Effector memory CD8-positive, alpha-beta T cell (primary cell): ENCODE data around the gene TOGARAM1.

ENCODE experiments used
- ATAC-seq: fragments of 150-1000 bp; cut with Tn5 transposase; replicated peaks from 2 replicates; pipeline ENCODE4 v1.10.0; 2021; ENCODE audit warnings: mild to moderate bottlenecking, moderate library complexity
- DNase-seq, 3 experiments: peaks; one replicate each; pipeline ENCODE4 v3.0.0; 2021
- H3K27ac Mint-ChIP-seq, 2 donors: one replicate each; pipeline ENCODE4 v1.8.0; 2022; ENCODE audit warnings: mild to moderate bottlenecking in 2 of 2, mixed read lengths in 2 of 2, moderate library complexity in 2 of 2
- H3K27me3 Mint-ChIP-seq, 2 donors: one replicate each; pipeline ENCODE4 v1.8.0; 2022; ENCODE audit warnings: mixed read lengths in 2 of 2
- H3K36me3 Mint-ChIP-seq: one replicate; pipeline ENCODE4 v1.8.0; 2022; ENCODE audit warnings: mild to moderate bottlenecking, moderate library complexity, mixed read lengths; ENCODE audit not compliant: insufficient read depth
- H3K4me1 Mint-ChIP-seq, 2 donors: one replicate each; pipeline ENCODE4 v1.8.0; 2022; ENCODE audit warnings: low read depth in 2 of 2, mixed read lengths in 2 of 2
- H3K4me3 Mint-ChIP-seq, 2 donors: one replicate each; pipeline ENCODE4 v1.8.0; 2022; ENCODE audit warnings: mild to moderate bottlenecking in 2 of 2, mixed read lengths in 2 of 2, moderate library complexity in 2 of 2
- H3K9me3 Mint-ChIP-seq, 2 donors: one replicate each; pipeline ENCODE4 v1.8.0; 2022; ENCODE audit warnings: mixed read lengths in 2 of 2
- total RNA-seq, 9 experiments: gene quantifications; one replicate each; lab custom pipeline; 2026; lab: John Stamatoyannopoulos, UW

TOGARAM1 gene
- 23.2 to 55.8 (median 34.7) reads per million in 9 experiments for total RNA-seq

- peaks cover 29 to 39% of the 10 kb centered on the region in 2 donors for H3K4me1 Mint-ChIP-seq
- peaks cover 0 to 4% of the 10 kb centered on the region in 2 donors for H3K9me3 Mint-ChIP-seq
- peaks cover 7% of the 10 kb centered on the region for H3K36me3 Mint-ChIP-seq
- H3K27me3 Mint-ChIP-seq, result no peaks in the 10 kb centered on the region
- H3K4me3 Mint-ChIP-seq, result no peak within 1 kb of the TSS
- ATAC-seq (peak; percentile 86), DNase-seq (peak; percentile 96 to 97 (median 97))
- H3K27ac Mint-ChIP-seq, result no peak within 1 kb of the TSS
Observed at GRCh38 chr14:44961554-44962333, at the start of gene TOGARAM1, which contains the start of gene KLHL28. Gene TOGARAM1, plus strand, starts transcription at chr14:44962190. Its CDS starts 232 bp downstream, at chr14:44962422. Gene KLHL28, minus strand, starts transcription at chr14:44961947. Its CDS starts 16,019 bp downstream, at chr14:44945928.

- ATAC-seq (no peak), DNase-seq (no peak)
- Mint-ChIP-seq H3K36me3 (peaks cover 3% of the 10 kb centered on the region), H3K4me3 (no peak overlapping the region), H3K27ac (no peak overlapping the region), H3K4me1 (no peaks in the 10 kb centered on the region), H3K27me3 (peaks cover 21 to 27% of the 10 kb centered on the region in 2 donors), H3K9me3 (no peaks in the 10 kb centered on the region)
Observed at GRCh38 chr14:44914849-44915248, 47.1 kb upstream of the TOGARAM1 start.

GRCh38 chr14:44928793-44929192 lies 33.2 kb upstream of the TOGARAM1 start:
- Mint-ChIP-seq H3K4me1 (peaks cover 1 to 10% of the 10 kb centered on the region in 2 donors), H3K9me3 (no peaks in the 10 kb centered on the region), H3K36me3 (peaks cover 23% of the 10 kb centered on the region), H3K4me3 (peak overlapping the region in 1 of 2 donors; percentile 50), H3K27ac (peak overlapping the region in 1 of 2 donors; percentile 31), H3K27me3 (no peaks in the 10 kb centered on the region)
- no peak for DNase-seq
- peak; percentile 90 for ATAC-seq

GRCh38 chr14:44935155-44935554 lies 26.8 kb upstream of the TOGARAM1 start:
- peaks cover 16 to 28% of the 10 kb centered on the region in 2 donors for H3K4me1 Mint-ChIP-seq
- H3K9me3 Mint-ChIP-seq, result no peaks in the 10 kb centered on the region
- DNase-seq (no peak), ATAC-seq (no peak)
- H3K36me3 Mint-ChIP-seq, result peaks cover 26% of the 10 kb centered on the region
- H3K27ac Mint-ChIP-seq, result no peak overlapping the region
- H3K27me3 Mint-ChIP-seq, result no peaks in the 10 kb centered on the region
- H3K4me3 Mint-ChIP-seq, result no peak overlapping the region

GRCh38 chr14:44937547-44937946 lies 24.4 kb upstream of the TOGARAM1 start:
- no peak overlapping the region for H3K4me3 Mint-ChIP-seq
- peaks cover 28 to 35% of the 10 kb centered on the region in 2 donors for H3K4me1 Mint-ChIP-seq
- DNase-seq, result no peak
- no peak for ATAC-seq
- H3K9me3 Mint-ChIP-seq, result no peaks in the 10 kb centered on the region
- no peak overlapping the region for H3K27ac Mint-ChIP-seq
- H3K36me3 Mint-ChIP-seq, result peaks cover 42% of the 10 kb centered on the region
- H3K27me3 Mint-ChIP-seq, result no peaks in the 10 kb centered on the region

- H3K9me3 Mint-ChIP-seq, result no peaks in the 10 kb centered on the region
- ATAC-seq, result no peak
- peak overlapping the region in 1 of 2 donors; percentile 36 for H3K4me3 Mint-ChIP-seq
- H3K27ac Mint-ChIP-seq, result peak overlapping the region; percentile 26 to 83
- H3K4me1 Mint-ChIP-seq, result peaks cover 27 to 40% of the 10 kb centered on the region in 2 donors
- H3K27me3 Mint-ChIP-seq, result no peaks in the 10 kb centered on the region
- peaks cover 40% of the 10 kb centered on the region for H3K36me3 Mint-ChIP-seq
- no peak for DNase-seq
Observed at GRCh38 chr14:44940211-44940610, 21.8 kb upstream of the TOGARAM1 start.

- H3K4me1 Mint-ChIP-seq, result peaks cover 27 to 39% of the 10 kb centered on the region in 2 donors
- DNase-seq, result no peak
- no peaks in the 10 kb centered on the region for H3K9me3 Mint-ChIP-seq
- peak overlapping the region in 1 of 2 donors; percentile 36 for H3K4me3 Mint-ChIP-seq
- ATAC-seq, result peak; percentile 64
- H3K27ac Mint-ChIP-seq, result peak overlapping the region; percentile 26 to 83
- H3K27me3 Mint-ChIP-seq, result no peaks in the 10 kb centered on the region
- peaks cover 48% of the 10 kb centered on the region for H3K36me3 Mint-ChIP-seq
Observed at GRCh38 chr14:44940944-44941343, 21.0 kb upstream of the TOGARAM1 start.

GRCh38 chr14:44941591-44941990 lies 20.4 kb upstream of the TOGARAM1 start:
- Mint-ChIP-seq H3K4me1 (peaks cover 24 to 33% of the 10 kb centered on the region in 2 donors), H3K9me3 (peaks cover 0 to under 1% of the 10 kb centered on the region in 2 donors), H3K36me3 (peaks cover 50% of the 10 kb centered on the region), H3K4me3 (peak overlapping the region in 1 of 2 donors; percentile 36), H3K27me3 (no peaks in the 10 kb centered on the region), H3K27ac (peak overlapping the region in 1 of 2 donors; percentile 83)
- DNase-seq (no peak), ATAC-seq (no peak)

- peak overlapping the region; percentile 20 to 83 for H3K27ac Mint-ChIP-seq
- no peak for ATAC-seq
Observed at GRCh38 chr14:44942436-44942835, 19.6 kb upstream of the TOGARAM1 start.

GRCh38 chr14:44944107-44944506 lies 17.9 kb upstream of the TOGARAM1 start:
- ATAC-seq, result no peak
- no peaks in the 10 kb centered on the region for H3K27me3 Mint-ChIP-seq
- H3K36me3 Mint-ChIP-seq, result peaks cover 58% of the 10 kb centered on the region
- H3K27ac Mint-ChIP-seq, result peak overlapping the region in 1 of 2 donors; percentile 23
- peaks cover 3 to 6% of the 10 kb centered on the region in 2 donors for H3K9me3 Mint-ChIP-seq
- no peak for DNase-seq
- H3K4me1 Mint-ChIP-seq, result peaks cover 31 to 48% of the 10 kb centered on the region in 2 donors
- no peak overlapping the region for H3K4me3 Mint-ChIP-seq

More at GRCh38 chr14:44942436-44942835, 19.6 kb upstream of the TOGARAM1 start:
- Mint-ChIP-seq H3K9me3 (peaks cover 3 to 6% of the 10 kb centered on the region in 2 donors), H3K4me1 (peaks cover 29 to 39% of the 10 kb centered on the region in 2 donors), H3K36me3 (peaks cover 56% of the 10 kb centered on the region), H3K4me3 (no peak overlapping the region), H3K27me3 (no peaks in the 10 kb centered on the region)
- DNase-seq, result no peak

- DNase-seq, result no peak
- Mint-ChIP-seq H3K9me3 (peaks cover 3 to 6% of the 10 kb centered on the region in 2 donors), H3K4me1 (peaks cover 32 to 56% of the 10 kb centered on the region in 2 donors), H3K27me3 (no peaks in the 10 kb centered on the region), H3K36me3 (peaks cover 57% of the 10 kb centered on the region), H3K27ac (no peak overlapping the region), H3K4me3 (no peak overlapping the region)
- no peak for ATAC-seq
Observed at GRCh38 chr14:44945264-44945663, 16.7 kb upstream of the TOGARAM1 start.

GRCh38 chr14:44951051-44951450 lies 10.9 kb upstream of the TOGARAM1 start:
- no peak for ATAC-seq
- peaks cover 3 to 6% of the 10 kb centered on the region in 2 donors for H3K9me3 Mint-ChIP-seq
- peak overlapping the region in 1 of 2 donors; percentile 32 for H3K27ac Mint-ChIP-seq
- peaks cover 27 to 53% of the 10 kb centered on the region in 2 donors for H3K4me1 Mint-ChIP-seq
- H3K27me3 Mint-ChIP-seq, result no peaks in the 10 kb centered on the region
- H3K4me3 Mint-ChIP-seq, result no peak overlapping the region
- peaks cover 32% of the 10 kb centered on the region for H3K36me3 Mint-ChIP-seq
- no peak for DNase-seq

GRCh38 chr14:44952391-44953110 lies 9.4 kb upstream of the TOGARAM1 start:
- Mint-ChIP-seq H3K4me3 (no peak overlapping the region), H3K9me3 (no peaks in the 10 kb centered on the region), H3K36me3 (peaks cover 30% of the 10 kb centered on the region), H3K27me3 (no peaks in the 10 kb centered on the region), H3K27ac (peak overlapping the region in 1 of 2 donors; percentile 77), H3K4me1 (peaks cover 25 to 52% of the 10 kb centered on the region in 2 donors)
- DNase-seq, result no peak
- no peak for ATAC-seq
